Medulla oblongata (tissue), 1 donor: ENCODE data around the gene GULP1.
A peak's percentile ranks its signal among the peaks of the same experiment; 100 is the strongest.

Experiments
- DNase-seq: peaks from one replicate; pipeline ENCODE4 v3.0.0-alpha.2; 2015; ENCODE audit errors: extremely low spot score

Gene GULP1

GRCh38 chr2:188471166-188471565, 179.5 kb downstream of the GULP1 start:
- no peak for DNase-seq

GRCh38 chr2:188473306-188473705, 181.6 kb downstream of the GULP1 start:
- DNase-seq: no peak

- DNase-seq: no peak
Observed at GRCh38 chr2:188474316-188474715, 182.6 kb downstream of the GULP1 start.

- no peak for DNase-seq
Observed at GRCh38 chr2:188475945-188476344, 184.3 kb downstream of the GULP1 start.

GRCh38 chr2:188477564-188478103, 186.0 kb downstream of the GULP1 start:
- DNase-seq: no peak

- DNase-seq: no peak
Observed at GRCh38 chr2:188478724-188479123, 187.1 kb downstream of the GULP1 start.

GRCh38 chr2:188481474-188481873, 189.8 kb downstream of the GULP1 start:
- DNase-seq: no peak

GRCh38 chr2:188485496-188485895, 193.8 kb downstream of the GULP1 start:
- DNase-seq: no peak

- DNase-seq: no peak
Observed at GRCh38 chr2:188492751-188493150, 201.1 kb downstream of the GULP1 start.

GRCh38 chr2:188494906-188495305, 203.2 kb downstream of the GULP1 start:
- DNase-seq: no peak

- DNase-seq: no peak
Observed at GRCh38 chr2:188495969-188496431, 204.3 kb downstream of the GULP1 start.

- no peak for DNase-seq
Observed at GRCh38 chr2:188497726-188498125, 206.1 kb downstream of the GULP1 start.

GRCh38 chr2:188503975-188504374, 212.3 kb downstream of the GULP1 start:
- no peak for DNase-seq

GRCh38 chr2:188506843-188507242, 215.2 kb downstream of the GULP1 start:
- DNase-seq: no peak

GRCh38 chr2:188511346-188511745, 219.7 kb downstream of the GULP1 start:
- no peak for DNase-seq

- DNase-seq: peak; percentile 62
Observed at GRCh38 chr2:188512456-188512855, 220.8 kb downstream of the GULP1 start.

GRCh38 chr2:188515918-188516317, 224.2 kb downstream of the GULP1 start:
- no peak for DNase-seq

GRCh38 chr2:188517549-188518215, 226.0 kb downstream of the GULP1 start:
- DNase-seq: no peak

- DNase-seq: no peak
Observed at GRCh38 chr2:188518381-188518780, 226.7 kb downstream of the GULP1 start.

GRCh38 chr2:188519136-188519535, 227.5 kb downstream of the GULP1 start:
- DNase-seq: no peak

GRCh38 chr2:188522517-188522916, 230.8 kb downstream of the GULP1 start:
- DNase-seq: no peak

- no peak for DNase-seq
Observed at GRCh38 chr2:188523919-188524318, 232.2 kb downstream of the GULP1 start.

- DNase-seq: peak; percentile 61
Observed at GRCh38 chr2:188524519-188525113, 232.9 kb downstream of the GULP1 start.
